AG04449 (cell line): ENCODE results near the gene TMEM239.

Experiments used
- CTCF ChIA-PET: fragments of 350-600 bp; formaldehyde crosslinking; extraction: SDS; loops from one replicate; lab custom pipeline; 2021; ENCODE audit warnings: antibody characterized with exemption; lab: Yijun Ruan, JAX
- POLR2A ChIA-PET: fragments of 400-600, 350-600 bp; formaldehyde crosslinking; extraction: SDS; loops from one replicate; lab custom pipeline; 2020; ENCODE audit warnings: antibody characterized with exemption, inconsistent platforms; lab: Yijun Ruan, JAX
- DNase-seq: peaks from one replicate; pipeline ENCODE4 v3.0.0-alpha.2; 2010; ENCODE audit warnings: low read depth, low spot score
- H3K4me3 ChIP-seq: 2 replicates; pipeline ENCODE4 v1.5.1; 2011; ENCODE audit warnings: low read depth, mild to moderate bottlenecking, control low read depth, low read length
- CTCF ChIP-seq: IDR thresholded peaks from one replicate; pipeline ENCODE4 v1.5.1; 2011; ENCODE audit warnings: mild to moderate bottlenecking, moderate library complexity, low read length, control low read depth, inconsistent platforms; ENCODE audit not compliant: insufficient read depth; ENCODE audit errors: missing control alignments

TMEM239 gene

DNA sequence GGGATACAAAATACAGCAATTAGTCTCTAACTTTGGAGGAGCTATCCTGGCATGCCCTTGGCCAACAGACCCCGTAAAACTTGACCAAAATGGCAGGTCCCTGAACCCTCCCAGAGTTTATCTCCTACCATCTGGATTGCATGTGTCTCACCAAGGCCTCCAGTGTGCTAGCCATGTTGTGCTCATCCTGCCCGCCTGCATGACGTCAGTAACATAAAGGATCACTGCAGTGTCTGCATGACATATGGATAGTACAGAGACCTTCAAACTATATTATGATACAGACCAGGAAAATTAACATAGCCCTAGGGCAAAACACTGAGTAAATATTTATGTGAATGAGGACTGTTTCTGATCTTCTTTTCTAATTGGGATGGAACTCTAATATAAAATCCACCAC lies 41.0 kb upstream of the TMEM239 start:
- no peak overlapping the region for H3K4me3 ChIP-seq
- ChIA-PET POLR2A (no interaction called here), CTCF (interaction anchor here (0.9 to 1.5 kb wide), 3 partner anchors 19 to 77 kb away, joined by 3 to 4 read pairs (median 3); no protein-coding TSS in a partner anchor)
- no peak for DNase-seq
- no peak for TF ChIP-seq CTCF

GRCh38 chr20:2778602-2779321 lies 37.4 kb upstream of the TMEM239 start:
- ChIA-PET CTCF (no interaction called here), POLR2A (no interaction called here)
- TF ChIP-seq CTCF, result no peak
- no peak overlapping the region for H3K4me3 ChIP-seq
- no peak for DNase-seq

- TF ChIP-seq CTCF, result no peak
- ChIA-PET POLR2A (no interaction called here), CTCF (interaction anchor here (1.3 to 1.5 kb wide), 2 partner anchors 21 to 29 kb away, joined by 3 to 5 read pairs; no protein-coding TSS in a partner anchor)
- DNase-seq, result no peak
- H3K4me3 ChIP-seq, result no peak overlapping the region
Measured at GRCh38 chr20:2780948-2781347, 35.2 kb upstream of the TMEM239 start.

DNA sequence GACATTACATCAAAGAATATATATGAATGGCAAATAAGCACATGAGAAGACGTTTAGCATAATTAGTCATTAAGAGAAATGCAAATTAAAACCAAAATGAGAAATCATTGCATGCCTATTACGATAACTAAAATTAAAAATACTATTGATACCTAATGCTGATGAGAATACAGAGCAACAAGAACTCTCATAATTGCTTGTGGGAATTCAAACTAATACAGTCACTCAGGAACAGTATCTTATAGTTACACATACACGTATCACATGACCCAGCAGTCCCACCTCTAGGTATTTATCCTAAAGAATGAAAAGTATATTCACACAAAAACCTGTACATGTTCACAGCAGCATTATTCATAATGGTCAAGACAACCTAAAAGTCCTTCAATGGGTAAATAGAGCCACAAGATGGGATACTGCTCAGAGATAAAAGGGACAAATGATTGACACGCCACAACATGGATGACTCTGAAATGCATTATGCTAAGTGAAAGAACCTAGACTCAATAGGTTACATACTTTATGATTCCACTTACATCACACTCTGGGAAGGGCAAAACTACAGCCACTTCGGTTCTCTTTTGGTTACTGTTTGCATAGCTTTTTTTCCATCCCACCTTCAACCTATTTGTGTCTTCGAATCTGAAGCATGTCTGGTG lies 32.1 kb upstream of the TMEM239 start:
- ChIA-PET POLR2A (no interaction called here), CTCF (no interaction called here)
- DNase-seq, result no peak
- no peak for TF ChIP-seq CTCF
- no peak overlapping the region for H3K4me3 ChIP-seq

GRCh38 chr20:2793471-2793870 lies 22.7 kb upstream of the TMEM239 start:
- no peak overlapping the region for H3K4me3 ChIP-seq
- no peak for DNase-seq
- ChIA-PET CTCF (interaction anchor here (0.8 to 2.2 kb wide), 2 partner anchors 18 to 41 kb away, joined by 3 to 8 read pairs; no protein-coding TSS in a partner anchor), POLR2A (no interaction called here)
- no peak for TF ChIP-seq CTCF

- CTCF ChIA-PET, result interaction anchor here (0.8 to 2.2 kb wide), 2 partner anchors 19 to 42 kb away, joined by 3 to 8 read pairs; no protein-coding TSS in a partner anchor
Measured at GRCh38 chr20:2794202-2794748, 21.9 kb upstream of the TMEM239 start.

More at GRCh38 chr20:2794202-2794748, 21.9 kb upstream of the TMEM239 start:
- no peak for DNase-seq
- H3K4me3 ChIP-seq, result no peak overlapping the region
- no peak for TF ChIP-seq CTCF
- POLR2A ChIA-PET, result no interaction called here
